ENCODE results near the gene NT5DC2. TPM values are rescaled to one million over a fixed set of nuclear protein-coding genes. Genes with fewer than 3 reads are reported as not detected.

NT5DC2 gene
- total RNA-seq, 4 donors from 2014 or later: 51.8 to 68.7 (median 63.3) TPM

DNA sequence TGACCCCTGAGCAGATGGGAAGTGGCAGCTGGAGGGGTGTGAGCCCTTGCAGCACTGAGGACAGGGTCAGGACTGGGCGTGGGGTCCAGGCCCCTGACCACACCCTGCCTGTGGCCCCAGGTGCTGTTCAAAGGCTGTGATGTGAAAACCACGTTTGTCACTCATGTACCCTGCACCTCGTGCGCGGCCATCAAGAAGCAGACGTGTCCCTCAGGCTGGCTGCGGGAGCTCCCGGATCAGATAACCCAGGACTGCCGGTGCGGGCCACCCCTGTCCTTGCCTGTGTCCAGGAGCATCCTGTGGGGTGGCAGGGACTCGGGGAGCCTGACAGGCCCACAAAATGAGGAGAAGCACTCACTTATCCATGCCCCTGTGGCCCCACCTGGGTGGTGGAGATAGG, 32.6 kb downstream of the NT5DC2 start:
- TF ChIP-seq POLR2AphosphoS5 (IDR thresholded peaks at IDR 0.05) (no peak), EP300 (IDR thresholded peaks at IDR 0.05) (no peak), POLR2A (IDR thresholded peaks at IDR 0.05) (no peak)
- TF ChIP-seq, protein P1, sequence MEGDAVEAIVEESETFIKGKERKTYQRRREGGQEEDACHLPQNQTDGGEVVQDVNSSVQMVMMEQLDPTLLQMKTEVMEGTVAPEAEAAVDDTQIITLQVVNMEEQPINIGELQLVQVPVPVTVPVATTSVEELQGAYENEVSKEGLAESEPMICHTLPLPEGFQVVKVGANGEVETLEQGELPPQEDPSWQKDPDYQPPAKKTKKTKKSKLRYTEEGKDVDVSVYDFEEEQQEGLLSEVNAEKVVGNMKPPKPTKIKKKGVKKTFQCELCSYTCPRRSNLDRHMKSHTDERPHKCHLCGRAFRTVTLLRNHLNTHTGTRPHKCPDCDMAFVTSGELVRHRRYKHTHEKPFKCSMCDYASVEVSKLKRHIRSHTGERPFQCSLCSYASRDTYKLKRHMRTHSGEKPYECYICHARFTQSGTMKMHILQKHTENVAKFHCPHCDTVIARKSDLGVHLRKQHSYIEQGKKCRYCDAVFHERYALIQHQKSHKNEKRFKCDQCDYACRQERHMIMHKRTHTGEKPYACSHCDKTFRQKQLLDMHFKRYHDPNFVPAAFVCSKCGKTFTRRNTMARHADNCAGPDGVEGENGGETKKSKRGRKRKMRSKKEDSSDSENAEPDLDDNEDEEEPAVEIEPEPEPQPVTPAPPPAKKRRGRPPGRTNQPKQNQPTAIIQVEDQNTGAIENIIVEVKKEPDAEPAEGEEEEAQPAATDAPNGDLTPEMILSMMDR (IDR thresholded peaks at IDR 0.05): no peak
- no peaks in the 10 kb centered on the region for H3K27me3 ChIP-seq
- WGBS: 73% methylated on average over 9 of the region's 11 CpGs

DNA sequence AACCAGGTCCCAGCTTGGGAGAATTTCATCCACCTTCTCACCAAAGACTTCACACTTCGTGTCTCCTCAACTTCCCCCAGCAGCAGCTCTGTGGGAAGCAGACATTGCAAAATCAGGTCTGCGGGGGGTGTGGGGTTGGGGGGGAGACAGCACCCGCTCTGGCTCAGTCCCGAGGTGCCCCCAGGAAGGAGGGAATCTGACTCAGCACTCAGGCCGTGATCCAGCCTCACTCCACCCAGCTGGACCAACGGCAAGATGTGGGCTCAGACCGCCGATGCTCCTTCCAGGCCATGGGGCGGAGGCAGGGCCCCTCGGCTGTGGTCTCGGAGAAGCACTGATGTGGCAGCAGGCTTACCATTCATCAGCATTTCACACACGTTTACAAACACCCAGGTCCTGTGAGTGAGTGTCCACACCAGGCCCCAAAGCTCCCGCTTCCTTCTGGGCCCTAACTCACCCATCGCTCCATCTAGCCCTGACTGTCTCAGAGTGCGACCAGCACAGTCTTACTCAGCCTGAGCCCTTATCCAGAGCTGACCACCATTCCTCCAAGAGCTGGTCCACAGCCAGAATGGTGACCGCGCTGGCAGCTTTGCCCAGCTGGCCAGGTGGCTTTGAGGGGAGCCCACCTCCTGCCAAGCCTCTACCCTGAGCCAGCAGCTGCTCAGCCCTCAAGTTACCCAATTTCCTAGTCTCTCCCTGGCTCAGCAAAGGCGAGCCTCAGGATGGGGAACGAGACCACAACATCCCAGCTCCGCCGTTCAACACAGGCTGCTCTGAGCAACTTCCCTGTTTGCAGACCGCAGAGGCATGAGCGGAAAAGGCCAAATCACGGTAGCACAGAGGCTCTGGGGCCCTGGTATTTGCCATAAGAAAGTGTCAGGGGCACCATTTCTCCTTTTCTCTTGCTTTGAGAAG, 35.3 kb downstream of the NT5DC2 start:
- TF ChIP-seq POLR2A (IDR thresholded peaks at IDR 0.05) (no peak), EP300 (IDR thresholded peaks at IDR 0.05) (no peak), POLR2AphosphoS5 (IDR thresholded peaks at IDR 0.05) (no peak)
- DNase-seq (ENCODE audit: low spot score in 2 of 2): no peak
- Histone ChIP-seq H3K27ac (peak overlapping the region; percentile 31), H3K4me3 (no peak overlapping the region), H3K36me3 (peaks cover under 1% of the 10 kb centered on the region), H3K4me1 (peaks cover 34% of the 10 kb centered on the region), H3K9me3 (no peaks in the 10 kb centered on the region), H3K27me3 (no peaks in the 10 kb centered on the region)
- WGBS: 72% methylated on average over 19 of the region's 24 CpGs

More for the DNA sequence above, 32.6 kb downstream of the NT5DC2 start:
- H3K4me1 ChIP-seq: peaks cover 14% of the 10 kb centered on the region
- no peak overlapping the region for H3K27ac ChIP-seq
- no peaks in the 10 kb centered on the region for H3K36me3 ChIP-seq
- no peak for DNase-seq (ENCODE audit: low spot score in 2 of 2)
- no peaks in the 10 kb centered on the region for H3K9me3 ChIP-seq
- no peak overlapping the region for H3K4me3 ChIP-seq

GRCh38 chr3:52495777-52496602, 37.7 kb downstream of the NT5DC2 start:
- Histone ChIP-seq H3K9me3 (no peaks in the 10 kb centered on the region), H3K27ac (peak overlapping the region; percentile 80), H3K27me3 (no peaks in the 10 kb centered on the region), H3K4me3 (peak overlapping the region; percentile 40), H3K4me1 (peaks cover 38% of the 10 kb centered on the region), H3K36me3 (peaks cover 25% of the 10 kb centered on the region)
- TF ChIP-seq POLR2A (IDR thresholded peaks at IDR 0.05) (no peak), POLR2AphosphoS5 (IDR thresholded peaks at IDR 0.05) (no peak), EP300 (IDR thresholded peaks at IDR 0.05) (no peak)
- TF ChIP-seq, protein P1 (IDR thresholded peaks at IDR 0.05): no peak
- DNase-seq (ENCODE audit: low spot score in 2 of 2): no peak
- WGBS: 32% methylated on average over 6 of the region's 16 CpGs

- Histone ChIP-seq H3K36me3 (peaks cover 35% of the 10 kb centered on the region), H3K27ac (peak within 1 kb of the TSS; percentile 80), H3K27me3 (no peaks in the 10 kb centered on the region), H3K4me3 (peak within 1 kb of the TSS; percentile 40), H3K4me1 (peaks cover 43% of the 10 kb centered on the region), H3K9me3 (no peaks in the 10 kb centered on the region)
- 53% methylated on average over 12 of the region's 25 CpGs for WGBS
- no peak for TF ChIP-seq EP300 (IDR thresholded peaks at IDR 0.05)
- no peak for TF ChIP-seq POLR2AphosphoS5 (IDR thresholded peaks at IDR 0.05)
- TF ChIP-seq, protein P1 (IDR thresholded peaks at IDR 0.05): no peak
- DNase-seq (ENCODE audit: low spot score in 2 of 2): no peak
These were observed 38.7 kb downstream of the NT5DC2 start, which contains the start of gene STAB1 for GRCh38 chr3:52494886-52495495. Gene STAB1, plus strand, starts transcription at chr3:52495338. Its CDS starts 76 bp downstream, at chr3:52495414.

GRCh38 chr3:52494445-52494844, 39.2 kb downstream of the NT5DC2 start:
- Histone ChIP-seq H3K27ac (peak overlapping the region; percentile 80), H3K36me3 (peaks cover 40% of the 10 kb centered on the region), H3K4me3 (peak overlapping the region; percentile 40), H3K27me3 (no peaks in the 10 kb centered on the region), H3K4me1 (peaks cover 47% of the 10 kb centered on the region), H3K9me3 (no peaks in the 10 kb centered on the region)
- TF ChIP-seq POLR2AphosphoS5 (IDR thresholded peaks at IDR 0.05): no peak
- TF ChIP-seq, protein P1 (IDR thresholded peaks at IDR 0.05): no peak
- no peak for TF ChIP-seq POLR2A (IDR thresholded peaks at IDR 0.05)
- TF ChIP-seq EP300 (IDR thresholded peaks at IDR 0.05): no peak
- 79% methylated on average over 6 of the region's 7 CpGs for WGBS
- no peak for DNase-seq (ENCODE audit: low spot score in 2 of 2)

All from suprapubic skin (tissue), 4 donors.